Measurements from ENCODE around the gene NEU4. TPM values are rescaled to one million over a fixed set of nuclear protein-coding genes. Genes with fewer than 3 reads are reported as not detected.

NEU4 gene
- total RNA-seq, 1 donor from 2014 or later = not detected

GRCh38 chr2:241769819-241770184 lies 39.2 kb upstream of the NEU4 start:
- H3K27me3 ChIP-seq (ENCODE audit: low read depth) = peaks cover 33% of the 10 kb centered on the region
- no peak overlapping the region for H3K4me3 ChIP-seq
- H3K4me1 ChIP-seq = no peaks in the 10 kb centered on the region
- TF ChIP-seq CTCF (IDR thresholded peaks at IDR 0.05; ENCODE audit: borderline replicate concordance) = no peak
- intact Hi-C loops (cut with micrococcal nuclease) = no loop called here
- H3K9me3 ChIP-seq (replicated peaks) = no peaks in the 10 kb centered on the region
- no peak for DNase-seq
- no peak overlapping the region for H3K27ac ChIP-seq (replicated peaks)
- no peaks in the 10 kb centered on the region for H3K36me3 ChIP-seq

- Histone ChIP-seq H3K36me3 (no peaks in the 10 kb centered on the region), H3K4me3 (no peak overlapping the region), H3K27ac (replicated peaks) (no peak overlapping the region), H3K4me1 (no peaks in the 10 kb centered on the region), H3K9me3 (replicated peaks) (no peaks in the 10 kb centered on the region), H3K27me3 (ENCODE audit: low read depth) (peaks cover 39% of the 10 kb centered on the region)
- no peak for DNase-seq
- no peak for TF ChIP-seq CTCF (IDR thresholded peaks at IDR 0.05; ENCODE audit: borderline replicate concordance)
- intact Hi-C loops (cut with micrococcal nuclease) = no loop called here
These were observed 38.6 kb upstream of the NEU4 start for GRCh38 chr2:241770185-241770935.

- intact Hi-C loops (cut with micrococcal nuclease) = no loop called here
- no peak overlapping the region for H3K27ac ChIP-seq (replicated peaks)
- no peaks in the 10 kb centered on the region for H3K4me1 ChIP-seq
- DNase-seq = no peak
- TF ChIP-seq CTCF (IDR thresholded peaks at IDR 0.05; ENCODE audit: borderline replicate concordance) = no peak
- no peaks in the 10 kb centered on the region for H3K9me3 ChIP-seq (replicated peaks)
- no peak overlapping the region for H3K4me3 ChIP-seq
- H3K27me3 ChIP-seq (ENCODE audit: low read depth) = peaks cover 45% of the 10 kb centered on the region
- no peaks in the 10 kb centered on the region for H3K36me3 ChIP-seq
These were observed 38.1 kb upstream of the NEU4 start for GRCh38 chr2:241770936-241771285.

DNA sequence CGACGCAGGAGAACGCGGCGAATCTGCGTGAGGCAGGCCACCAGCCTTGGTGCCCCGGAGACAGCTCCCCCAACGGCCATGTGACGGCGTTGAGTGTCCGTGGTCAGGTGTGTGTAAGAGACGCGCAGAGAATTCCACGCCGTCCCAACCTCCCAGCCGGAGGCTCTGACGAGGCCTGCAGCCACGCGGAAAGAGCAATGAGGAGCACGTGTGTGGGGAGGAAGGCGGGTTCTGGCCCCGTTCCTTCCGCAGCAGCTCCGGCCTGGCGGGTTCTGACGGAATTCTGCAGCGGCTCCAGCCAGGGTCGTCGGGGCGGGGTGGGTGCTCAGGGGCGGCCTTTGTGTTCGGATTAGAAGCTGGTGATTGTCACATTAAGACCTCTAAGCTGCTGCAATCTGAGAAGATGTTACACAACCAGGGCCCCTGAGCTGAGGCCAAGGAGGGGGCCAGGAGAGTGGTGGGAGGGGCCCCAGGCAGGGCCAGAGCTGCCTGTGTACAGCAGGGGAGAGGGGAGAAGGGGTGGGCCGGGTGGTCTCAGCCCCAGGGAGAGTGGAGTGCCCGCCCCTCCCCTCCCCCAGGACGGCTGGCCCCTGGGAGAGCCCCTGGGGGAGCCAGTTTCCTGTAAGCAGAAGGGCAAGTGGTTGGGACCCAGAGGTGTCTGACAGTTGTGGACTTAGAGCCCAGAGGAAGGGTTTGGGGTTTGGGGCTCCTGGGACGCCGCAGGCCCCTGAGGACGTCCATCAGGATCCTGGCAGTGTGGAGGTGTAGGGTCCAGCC lies 37.5 kb upstream of the NEU4 start:
- TF ChIP-seq CTCF (IDR thresholded peaks at IDR 0.05; ENCODE audit: borderline replicate concordance) = no peak
- H3K9me3 ChIP-seq (replicated peaks) = no peaks in the 10 kb centered on the region
- intact Hi-C loops (cut with micrococcal nuclease) = no loop called here
- H3K27ac ChIP-seq (replicated peaks) = no peak overlapping the region
- no peaks in the 10 kb centered on the region for H3K36me3 ChIP-seq
- H3K4me1 ChIP-seq = no peaks in the 10 kb centered on the region
- no peak overlapping the region for H3K4me3 ChIP-seq
- DNase-seq = no peak
- H3K27me3 ChIP-seq (ENCODE audit: low read depth) = peaks cover 50% of the 10 kb centered on the region

DNA sequence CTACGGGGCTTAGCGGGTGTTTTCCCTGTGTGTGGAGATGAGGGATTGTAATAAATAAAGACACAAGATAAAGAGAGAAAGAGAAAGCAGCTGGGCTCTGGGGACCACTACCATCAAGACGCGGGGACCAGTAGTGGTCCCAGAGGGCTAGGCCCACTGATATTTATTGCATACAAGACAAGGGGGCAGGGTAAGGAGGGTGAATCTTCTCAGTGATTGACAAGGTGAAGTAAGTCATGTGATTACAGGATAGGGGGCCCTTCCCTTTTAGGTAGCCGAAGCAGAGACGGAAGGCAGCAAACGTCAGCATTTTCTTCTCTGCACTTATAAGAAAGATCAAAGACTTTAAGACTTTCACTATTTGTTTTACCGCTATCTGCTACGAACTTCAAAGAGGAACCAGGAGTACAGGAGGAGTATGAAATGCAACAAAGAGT lies 36.9 kb upstream of the NEU4 start:
- intact Hi-C loops (cut with micrococcal nuclease) = no loop called here
- H3K9me3 ChIP-seq (replicated peaks) = no peaks in the 10 kb centered on the region
- no peaks in the 10 kb centered on the region for H3K36me3 ChIP-seq
- no peak overlapping the region for H3K27ac ChIP-seq (replicated peaks)
- H3K27me3 ChIP-seq (ENCODE audit: low read depth) = peaks cover 56% of the 10 kb centered on the region
- no peak overlapping the region for H3K4me3 ChIP-seq
- no peaks in the 10 kb centered on the region for H3K4me1 ChIP-seq
- DNase-seq = no peak
- TF ChIP-seq CTCF (IDR thresholded peaks at IDR 0.05; ENCODE audit: borderline replicate concordance) = no peak

Data from left ventricle myocardium inferior (tissue), 1 donor.